ENCODE results near the gene ATM. TPM values are rescaled to one million over a fixed set of nuclear protein-coding genes. Genes with fewer than 3 reads are reported as not detected.

Gene ATM
- total and polyA plus RNA-seq, 7 donors: 5.6 to 22.7 (median 14.9) TPM

- ATAC-seq (no peak), DNase-seq (no peak)
- intact Hi-C loops (cut with DNase I): no loop called here
- TF ChIP-seq, protein P1, sequence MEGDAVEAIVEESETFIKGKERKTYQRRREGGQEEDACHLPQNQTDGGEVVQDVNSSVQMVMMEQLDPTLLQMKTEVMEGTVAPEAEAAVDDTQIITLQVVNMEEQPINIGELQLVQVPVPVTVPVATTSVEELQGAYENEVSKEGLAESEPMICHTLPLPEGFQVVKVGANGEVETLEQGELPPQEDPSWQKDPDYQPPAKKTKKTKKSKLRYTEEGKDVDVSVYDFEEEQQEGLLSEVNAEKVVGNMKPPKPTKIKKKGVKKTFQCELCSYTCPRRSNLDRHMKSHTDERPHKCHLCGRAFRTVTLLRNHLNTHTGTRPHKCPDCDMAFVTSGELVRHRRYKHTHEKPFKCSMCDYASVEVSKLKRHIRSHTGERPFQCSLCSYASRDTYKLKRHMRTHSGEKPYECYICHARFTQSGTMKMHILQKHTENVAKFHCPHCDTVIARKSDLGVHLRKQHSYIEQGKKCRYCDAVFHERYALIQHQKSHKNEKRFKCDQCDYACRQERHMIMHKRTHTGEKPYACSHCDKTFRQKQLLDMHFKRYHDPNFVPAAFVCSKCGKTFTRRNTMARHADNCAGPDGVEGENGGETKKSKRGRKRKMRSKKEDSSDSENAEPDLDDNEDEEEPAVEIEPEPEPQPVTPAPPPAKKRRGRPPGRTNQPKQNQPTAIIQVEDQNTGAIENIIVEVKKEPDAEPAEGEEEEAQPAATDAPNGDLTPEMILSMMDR (IDR thresholded peaks at IDR 0.05): no peak
- H3K36me3 ChIP-seq (ENCODE audit: insufficient read depth in 1 of 2, low read depth in 1 of 2): peaks cover 0 to 67% of the 10 kb centered on the region in 2 donors
- no peak overlapping the region for H3K27ac ChIP-seq
- no peaks in the 10 kb centered on the region for H3K9me3 ChIP-seq
- H3K4me1 ChIP-seq: no peaks in the 10 kb centered on the region
- H3K27me3 ChIP-seq (ENCODE audit: insufficient read depth in 3 of 3, low read length in 2 of 3): no peaks in the 10 kb centered on the region
- H3K4me3 ChIP-seq: no peak overlapping the region
These were observed 16.2 kb downstream of the ATM start for GRCh38 chr11:108239076-108239475.

GRCh38 chr11:108241330-108242037 is 18.6 kb downstream of the ATM start:
- Histone ChIP-seq H3K27ac (no peak overlapping the region), H3K4me1 (no peaks in the 10 kb centered on the region), H3K4me3 (no peak overlapping the region), H3K36me3 (ENCODE audit: insufficient read depth in 1 of 2, low read depth in 1 of 2) (peaks cover 0 to 66% of the 10 kb centered on the region in 2 donors), H3K9me3 (no peaks in the 10 kb centered on the region), H3K27me3 (ENCODE audit: insufficient read depth in 3 of 3, low read length in 2 of 3) (no peaks in the 10 kb centered on the region)
- ATAC-seq (no peak), DNase-seq (no peak)
- WGBS, 3 donors: 83 to 97% (median 93%) methylated on average over 4 of the region's 4 CpGs
- intact Hi-C loops (cut with DNase I): no loop called here
- TF ChIP-seq, protein P1 (IDR thresholded peaks at IDR 0.05): no peak

DNA sequence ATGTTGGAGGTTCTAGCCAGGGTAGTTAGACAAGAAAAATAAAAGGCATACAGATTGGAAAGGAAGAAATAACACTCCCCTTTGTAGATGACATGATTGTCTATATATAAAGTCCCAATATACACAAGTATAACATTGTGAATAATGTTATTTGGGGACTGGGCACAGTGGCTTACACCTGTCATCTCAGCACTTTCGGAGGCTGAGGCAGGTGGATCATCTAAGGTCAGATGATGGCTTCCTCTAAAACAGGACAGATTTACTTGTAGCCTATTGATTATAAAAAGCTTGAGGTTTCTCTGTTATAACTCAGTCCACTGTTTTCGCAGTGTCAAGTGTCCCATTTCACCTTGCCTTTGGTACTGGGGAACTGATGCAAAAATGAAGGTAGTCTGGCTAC is 19.6 kb downstream of the ATM start:
- H3K27ac ChIP-seq: no peak overlapping the region
- H3K27me3 ChIP-seq (ENCODE audit: insufficient read depth in 3 of 3, low read length in 2 of 3): no peaks in the 10 kb centered on the region
- peaks cover 0 to 66% of the 10 kb centered on the region in 2 donors for H3K36me3 ChIP-seq (ENCODE audit: insufficient read depth in 1 of 2, low read depth in 1 of 2)
- no peak for DNase-seq
- no peaks in the 10 kb centered on the region for H3K9me3 ChIP-seq
- TF ChIP-seq, protein P1 (IDR thresholded peaks at IDR 0.05): no peak
- no peak overlapping the region for H3K4me3 ChIP-seq
- 90 to 95% (median 94%) methylated on average over 2 of the region's 2 CpGs for WGBS, 3 donors
- no peaks in the 10 kb centered on the region for H3K4me1 ChIP-seq
- intact Hi-C loops (cut with DNase I): no loop called here
- ATAC-seq: no peak

- no peaks in the 10 kb centered on the region for H3K9me3 ChIP-seq
- WGBS, 3 donors: 66 to 96% (median 84%) methylated on average over 3 of the region's 3 CpGs
- H3K27me3 ChIP-seq (ENCODE audit: insufficient read depth in 3 of 3, low read length in 2 of 3): no peaks in the 10 kb centered on the region
- DNase-seq (no peak), ATAC-seq (no peak)
- TF ChIP-seq, protein P1 (IDR thresholded peaks at IDR 0.05): no peak
- H3K4me3 ChIP-seq: no peak overlapping the region
- H3K36me3 ChIP-seq (ENCODE audit: insufficient read depth in 1 of 2, low read depth in 1 of 2): peaks cover 0 to 69% of the 10 kb centered on the region in 2 donors
- H3K4me1 ChIP-seq: no peaks in the 10 kb centered on the region
- H3K27ac ChIP-seq: no peak overlapping the region
- intact Hi-C loops (cut with DNase I): loop anchor here in 1 of 2 donors (5.0 kb wide), 1 partner anchor 36 kb away; no protein-coding TSS in a partner anchor
These were observed 23.4 kb downstream of the ATM start for GRCh38 chr11:108246308-108246707.

DNA sequence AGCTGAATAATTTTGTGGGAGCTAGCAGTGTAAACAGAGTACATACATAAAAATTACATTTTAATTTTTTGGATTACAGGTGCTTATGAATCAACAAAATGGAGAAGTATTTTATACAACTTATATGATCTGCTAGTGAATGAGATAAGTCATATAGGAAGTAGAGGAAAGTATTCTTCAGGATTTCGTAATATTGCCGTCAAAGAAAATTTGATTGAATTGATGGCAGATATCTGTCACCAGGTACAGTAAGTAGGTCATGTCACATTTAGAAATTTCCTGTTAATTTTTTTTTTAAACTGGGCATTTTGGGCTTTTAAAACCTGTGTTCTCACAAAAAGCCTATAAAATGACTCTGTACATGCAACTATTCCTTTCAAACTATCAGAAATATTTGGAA is 24.0 kb downstream of the ATM start:
- 91 to 96% (median 92%) methylated on average over 2 of the region's 2 CpGs for WGBS, 3 donors
- Histone ChIP-seq H3K27ac (no peak overlapping the region), H3K4me1 (no peaks in the 10 kb centered on the region), H3K36me3 (ENCODE audit: insufficient read depth in 1 of 2, low read depth in 1 of 2) (peaks cover 0 to 70% of the 10 kb centered on the region in 2 donors), H3K9me3 (no peaks in the 10 kb centered on the region), H3K27me3 (ENCODE audit: insufficient read depth in 3 of 3, low read length in 2 of 3) (no peaks in the 10 kb centered on the region), H3K4me3 (no peak overlapping the region)
- ATAC-seq: no peak
- no peak for DNase-seq
- intact Hi-C loops (cut with DNase I): loop anchor here in 1 of 2 donors (5.0 kb wide), 1 partner anchor 35 kb away; no protein-coding TSS in a partner anchor
- TF ChIP-seq, protein P1 (IDR thresholded peaks at IDR 0.05): no peak

Measured in psoas muscle (tissue), 8 donors.